GM19438 (cell line): ENCODE measurements around the gene GLA.

Experiments
- ATAC-seq: cut with Tn5 transposase; IDR thresholded peaks from one replicate; pipeline ENCODE4 v1.9.1; 2021; ENCODE audit warnings: low read depth; ENCODE audit not compliant: unreplicated experiment

GLA gene

DNA sequence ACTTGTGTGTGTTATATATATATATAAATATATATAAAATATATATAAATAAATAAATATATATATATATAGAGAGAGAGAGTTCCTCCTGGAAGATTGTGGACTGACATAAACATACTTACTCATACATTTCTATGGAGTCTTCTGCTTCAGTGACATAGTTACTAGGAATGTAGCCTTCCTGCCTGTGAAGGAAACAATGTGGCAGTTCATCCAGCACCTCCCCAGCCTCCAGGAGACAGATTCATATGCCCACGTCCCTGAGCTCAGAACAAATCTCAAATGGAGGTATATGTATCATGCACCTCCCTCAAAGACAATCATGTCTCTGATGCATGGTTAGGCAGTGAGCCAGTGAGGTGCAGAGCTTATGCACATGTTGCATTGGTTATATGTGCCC is 47.8 kb downstream of the GLA start:
- no peak for ATAC-seq

DNA sequence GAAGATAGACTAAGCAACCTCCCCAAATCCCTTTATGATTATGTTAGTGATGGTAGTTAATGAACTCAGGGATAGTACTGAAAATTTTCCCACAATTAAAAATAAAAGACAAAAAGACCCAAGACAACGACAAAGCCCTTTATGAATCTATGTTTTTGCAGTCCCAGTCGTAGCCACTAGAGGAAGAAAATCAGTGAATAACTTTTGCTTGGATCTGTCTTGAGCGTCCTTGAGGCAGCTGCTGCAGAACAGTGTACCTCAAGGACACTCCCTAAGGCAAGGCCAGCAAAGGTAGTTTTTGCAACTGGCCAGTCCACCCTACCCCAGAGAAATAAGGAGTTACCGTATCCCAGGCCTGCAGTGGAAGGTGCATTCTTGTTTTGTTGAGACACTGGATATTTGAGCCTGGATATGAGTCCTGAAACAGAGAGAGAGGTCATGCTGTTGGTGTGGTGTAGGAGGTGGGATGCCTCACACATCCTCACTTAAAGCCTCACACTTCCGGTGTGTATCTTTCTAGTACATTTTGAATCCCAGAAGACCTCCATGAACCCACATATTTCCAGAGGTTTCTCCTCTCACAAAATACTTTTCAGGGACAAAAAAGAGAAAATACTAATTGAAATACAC is 50.4 kb downstream of the GLA start:
- ATAC-seq: no peak

DNA sequence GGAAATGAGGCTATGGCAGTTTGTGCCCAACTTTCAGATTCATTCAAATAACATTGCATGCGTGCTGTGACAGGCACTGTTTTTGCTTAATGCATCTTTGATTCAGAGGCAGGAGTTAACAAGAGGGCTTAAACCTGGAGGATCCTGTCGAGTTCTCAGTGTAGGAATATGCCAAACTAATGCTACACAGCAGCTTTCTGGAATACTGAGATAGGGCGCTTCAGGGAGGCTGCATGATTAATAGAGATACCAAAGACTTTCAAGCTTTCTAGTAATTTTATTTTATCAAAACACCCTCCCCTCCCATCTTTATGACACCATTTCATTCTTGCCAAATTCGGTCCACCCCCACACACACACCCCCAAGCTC is 58.5 kb downstream of the GLA start:
- no peak for ATAC-seq

DNA sequence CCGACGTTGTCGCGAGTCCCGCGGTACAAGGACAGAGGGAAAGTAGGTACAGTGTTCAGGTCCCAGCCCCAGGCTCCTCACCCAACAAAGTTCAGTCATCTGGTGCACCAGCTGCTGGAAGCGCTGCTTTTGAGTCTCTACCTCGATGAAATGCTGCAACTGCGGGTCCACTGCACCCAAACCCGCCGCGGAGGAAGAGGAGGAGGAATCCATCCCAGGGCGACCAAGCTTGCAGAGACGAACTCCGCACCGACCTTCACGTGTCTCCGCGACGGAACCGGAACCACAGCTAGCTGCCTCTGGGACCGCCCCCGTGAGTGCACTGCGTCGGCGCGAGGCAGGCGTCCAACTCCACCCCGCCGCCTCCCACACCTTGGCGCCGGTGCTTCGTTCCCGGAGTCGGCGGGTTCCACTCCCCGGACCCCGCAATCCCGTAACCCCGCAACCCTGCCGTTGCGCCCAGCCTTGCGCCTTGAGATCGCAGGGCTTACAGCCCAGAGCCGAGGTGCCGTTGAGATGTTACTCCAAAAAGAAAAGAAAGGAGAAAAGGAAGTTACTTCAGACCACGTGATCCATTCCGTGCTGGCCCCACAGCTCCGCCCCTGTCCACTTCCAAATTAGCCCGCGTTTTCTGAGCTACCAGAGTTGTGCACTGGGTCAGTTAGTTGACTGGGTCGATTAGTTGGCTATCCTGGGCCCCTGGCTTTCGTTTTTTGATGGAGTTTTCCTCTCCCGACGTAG is 59.1 kb downstream of the GLA start, which contains the start of gene TIMM8A:
Gene TIMM8A (minus strand): TSS at position 291 of the 741 bp plus-strand sequence. CDS start 78 bp downstream, at position 213.
- peak; percentile 93 for ATAC-seq

DNA sequence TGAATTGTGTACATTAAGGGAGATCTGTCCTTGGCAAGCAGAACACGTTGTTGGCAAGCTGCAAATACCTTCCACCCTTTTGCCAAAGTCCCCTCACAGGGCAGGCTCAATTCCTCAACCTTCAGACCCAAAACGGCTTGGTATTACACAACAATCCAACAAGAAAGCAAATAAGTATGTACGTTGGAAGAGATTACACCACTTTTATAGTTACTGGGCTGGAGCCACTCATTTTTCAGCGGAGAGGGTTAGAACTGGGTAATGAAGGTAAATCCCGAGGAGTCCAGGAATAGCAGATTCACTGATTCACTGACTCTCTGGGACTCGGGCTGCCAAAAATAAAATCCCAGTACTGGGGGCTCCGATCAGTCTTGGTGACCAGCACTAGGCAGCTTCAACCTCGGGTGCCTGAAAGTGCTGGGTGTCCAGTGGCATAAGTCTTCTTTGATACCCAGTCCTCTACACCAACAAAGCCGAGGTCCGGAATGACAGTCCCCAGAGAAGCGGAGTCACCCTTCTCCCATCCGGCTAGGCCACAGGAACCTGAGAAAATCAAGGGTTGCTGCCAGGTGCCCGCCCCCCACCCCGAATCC is 59.8 kb downstream of the GLA start:
- no peak for ATAC-seq
